SK-N-MC (cell line): ENCODE data around the gene TKFC.

Source experiments
- EZH2 ChIP-seq: fragments of 200-600 bp; sonication (generic); IDR thresholded peaks from one replicate; pipeline ENCODE4 v1.6.1; 2017; ENCODE audit warnings: antibody characterized with exemption
- FOXP2 ChIP-seq: optimal IDR thresholded peaks from 2 replicates; pipeline ENCODE3; 2011; ENCODE audit warnings: mild to moderate bottlenecking, moderate library complexity; ENCODE audit not compliant: insufficient read depth; ENCODE audit errors: extremely low read length, control extremely low read depth
- POLR2AphosphoS5 ChIP-seq: IDR thresholded peaks from 2 replicates; pipeline ENCODE4 v1.6.1; 2012; ENCODE audit warnings: mild to moderate bottlenecking, low read depth, low read length, borderline replicate concordance

GRCh38 chr11:61336171-61336935 is 3.3 kb downstream of the TKFC start:
- TF ChIP-seq FOXP2 (no peak), POLR2AphosphoS5 (no peak), EZH2 (no peak)
